Measurements from ENCODE around the gene BMS1.
A peak's percentile ranks its signal among the peaks of the same experiment; 100 is the strongest.
"Not testable (repeated sequence)": the region's sequence is repeated elsewhere in the genome, so short reads cannot be mapped to it uniquely, and the experiment has no call there.

Gene BMS1

GRCh38 chr10:42776681-42777080, 5.9 kb upstream of the BMS1 start:
- DNase-seq (no peak), ATAC-seq (no peak)
- Mint-ChIP-seq H3K27me3 (peaks cover 11% of the 10 kb centered on the region), H3K4me3 (no peak overlapping the region), H3K27ac (no peak overlapping the region), H3K9me3 (peaks cover 0 to 5% of the 10 kb centered on the region in 2 donors), H3K4me1 (peaks cover 13% of the 10 kb centered on the region)

- H3K9me3 Mint-ChIP-seq: peaks cover 0 to 5% of the 10 kb centered on the region in 2 donors
- peaks cover 11% of the 10 kb centered on the region for H3K27me3 Mint-ChIP-seq
- ATAC-seq: no peak
- DNase-seq: no peak
- H3K27ac Mint-ChIP-seq: peak overlapping the region; percentile 3 to 30
- H3K4me1 Mint-ChIP-seq: peaks cover 14% of the 10 kb centered on the region
- H3K4me3 Mint-ChIP-seq: peak overlapping the region; percentile 6 to 87
These were observed 2.1 kb upstream of the BMS1 start for GRCh38 chr10:42780456-42780855.

GRCh38 chr10:42781893-42782445, 626 bp upstream of the BMS1 start:
- Mint-ChIP-seq H3K4me3 (peak overlapping the region; percentile 87 to 89), H3K27me3 (no peaks in the 10 kb centered on the region), H3K27ac (peak overlapping the region; percentile 81 to 96), H3K4me1 (peaks cover 26% of the 10 kb centered on the region), H3K9me3 (peaks cover 0 to 5% of the 10 kb centered on the region in 2 donors)
- DNase-seq: peak in 1 of 2 donors; percentile 22
- ATAC-seq: no peak

- peaks cover 0 to 5% of the 10 kb centered on the region in 2 donors for H3K9me3 Mint-ChIP-seq
- DNase-seq: no peak
- H3K27me3 Mint-ChIP-seq: no peaks in the 10 kb centered on the region
- peak overlapping the region; percentile 83 to 96 for H3K27ac Mint-ChIP-seq
- peak; percentile 14 for ATAC-seq
- peak overlapping the region; percentile 87 to 89 for H3K4me3 Mint-ChIP-seq
- H3K4me1 Mint-ChIP-seq: peaks cover 26% of the 10 kb centered on the region
These were observed 570 bp downstream of the BMS1 start for GRCh38 chr10:42783181-42783549.

GRCh38 chr10:42785759-42786158, 3.2 kb downstream of the BMS1 start:
- DNase-seq: no peak
- H3K4me1 Mint-ChIP-seq: peaks cover 23% of the 10 kb centered on the region
- H3K4me3 Mint-ChIP-seq: no peak overlapping the region
- H3K27ac Mint-ChIP-seq: no peak overlapping the region
- ATAC-seq: no peak
- peaks cover 0 to 5% of the 10 kb centered on the region in 2 donors for H3K9me3 Mint-ChIP-seq
- H3K27me3 Mint-ChIP-seq: no peaks in the 10 kb centered on the region

GRCh38 chr10:42790835-42791234, 8.2 kb downstream of the BMS1 start:
- H3K27ac Mint-ChIP-seq: peak overlapping the region in 1 of 2 donors; percentile 61
- H3K9me3 Mint-ChIP-seq: no peaks in the 10 kb centered on the region
- no peak for ATAC-seq
- no peak overlapping the region for H3K4me3 Mint-ChIP-seq
- no peaks in the 10 kb centered on the region for H3K27me3 Mint-ChIP-seq
- H3K4me1 Mint-ChIP-seq: peaks cover 9% of the 10 kb centered on the region
- no peak for DNase-seq

- DNase-seq: no peak
- Mint-ChIP-seq H3K4me1 (peaks cover 13% of the 10 kb centered on the region), H3K27me3 (no peaks in the 10 kb centered on the region), H3K27ac (no peak overlapping the region), H3K4me3 (no peak overlapping the region), H3K9me3 (no peaks in the 10 kb centered on the region)
- ATAC-seq: no peak
These were observed 13.1 kb downstream of the BMS1 start for GRCh38 chr10:42795701-42796100.

GRCh38 chr10:42801135-42801534, 18.5 kb downstream of the BMS1 start:
- peak overlapping the region; percentile 15 to 28 for H3K27ac Mint-ChIP-seq

GRCh38 chr10:42802876-42803275, 20.3 kb downstream of the BMS1 start:
- peak; percentile 35 for ATAC-seq
- H3K27me3 Mint-ChIP-seq: no peaks in the 10 kb centered on the region
- H3K4me3 Mint-ChIP-seq: no peak overlapping the region
- peak overlapping the region; percentile 29 to 54 for H3K27ac Mint-ChIP-seq
- no peak for DNase-seq
- no peaks in the 10 kb centered on the region for H3K9me3 Mint-ChIP-seq
- H3K4me1 Mint-ChIP-seq: peaks cover 12% of the 10 kb centered on the region

More at GRCh38 chr10:42801135-42801534, 18.5 kb downstream of the BMS1 start:
- no peaks in the 10 kb centered on the region for H3K9me3 Mint-ChIP-seq
- H3K4me3 Mint-ChIP-seq: no peak overlapping the region
- H3K27me3 Mint-ChIP-seq: no peaks in the 10 kb centered on the region
- peaks cover 17% of the 10 kb centered on the region for H3K4me1 Mint-ChIP-seq
- ATAC-seq: peak; percentile 89
- no peak for DNase-seq

GRCh38 chr10:42809676-42810075, 27.1 kb downstream of the BMS1 start:
- ATAC-seq (no peak), DNase-seq (no peak)
- no peaks in the 10 kb centered on the region for H3K27me3 Mint-ChIP-seq
- H3K4me1 Mint-ChIP-seq: peaks cover 47% of the 10 kb centered on the region
- H3K4me3 Mint-ChIP-seq: no peak overlapping the region
- peaks cover 7 to 18% of the 10 kb centered on the region in 2 donors for H3K9me3 Mint-ChIP-seq
- H3K27ac Mint-ChIP-seq: peak overlapping the region; percentile 5 to 71

GRCh38 chr10:42812028-42812427, 29.4 kb downstream of the BMS1 start:
- Mint-ChIP-seq H3K27ac (peak overlapping the region in 1 of 2 donors; percentile 44), H3K9me3 (peaks cover 7 to 19% of the 10 kb centered on the region in 2 donors), H3K4me3 (no peak overlapping the region), H3K27me3 (no peaks in the 10 kb centered on the region), H3K4me1 (peaks cover 49% of the 10 kb centered on the region)
- DNase-seq (no peak), ATAC-seq (no peak)

- Mint-ChIP-seq H3K9me3 (peaks cover 7 to 19% of the 10 kb centered on the region in 2 donors), H3K27ac (peak overlapping the region; percentile 13 to 57), H3K4me1 (peaks cover 44% of the 10 kb centered on the region)
- H3K4me3 Mint-ChIP-seq, DNase-seq, H3K27me3 Mint-ChIP-seq, ATAC-seq: not testable (repeated sequence)
These were observed 31.5 kb downstream of the BMS1 start for GRCh38 chr10:42813989-42814687.

- H3K4me3 Mint-ChIP-seq, H3K27me3 Mint-ChIP-seq, ATAC-seq, DNase-seq: not testable (repeated sequence)
- Mint-ChIP-seq H3K4me1 (peaks cover 30% of the 10 kb centered on the region), H3K9me3 (peaks cover 7 to 19% of the 10 kb centered on the region in 2 donors), H3K27ac (peak overlapping the region; percentile 3 to 83)
These were observed 33.7 kb downstream of the BMS1 start for GRCh38 chr10:42816334-42816733.

- DNase-seq (no peak), ATAC-seq (no peak)
- peaks cover 30% of the 10 kb centered on the region for H3K4me1 Mint-ChIP-seq
- no peaks in the 10 kb centered on the region for H3K27me3 Mint-ChIP-seq
- H3K27ac Mint-ChIP-seq: no peak overlapping the region
- no peak overlapping the region for H3K4me3 Mint-ChIP-seq
- peaks cover 7 to 19% of the 10 kb centered on the region in 2 donors for H3K9me3 Mint-ChIP-seq
These were observed 34.3 kb downstream of the BMS1 start for GRCh38 chr10:42816912-42817311.

GRCh38 chr10:42817417-42817816, 34.8 kb downstream of the BMS1 start:
- not testable (repeated sequence) for H3K4me3 Mint-ChIP-seq, DNase-seq, ATAC-seq, H3K27me3 Mint-ChIP-seq
- Mint-ChIP-seq H3K4me1 (peaks cover 25% of the 10 kb centered on the region), H3K27ac (peak overlapping the region in 1 of 2 donors; percentile 92), H3K9me3 (peaks cover 7 to 19% of the 10 kb centered on the region in 2 donors)

GRCh38 chr10:42826759-42827158, 44.2 kb downstream of the BMS1 start:
- not testable (repeated sequence) for ATAC-seq, H3K9me3 Mint-ChIP-seq, DNase-seq, H3K4me1 Mint-ChIP-seq, H3K27me3 Mint-ChIP-seq, H3K4me3 Mint-ChIP-seq
- peak overlapping the region in 1 of 2 donors; percentile 27 for H3K27ac Mint-ChIP-seq
